Measurements from ENCODE around the gene DSE.

DSE gene

DNA sequence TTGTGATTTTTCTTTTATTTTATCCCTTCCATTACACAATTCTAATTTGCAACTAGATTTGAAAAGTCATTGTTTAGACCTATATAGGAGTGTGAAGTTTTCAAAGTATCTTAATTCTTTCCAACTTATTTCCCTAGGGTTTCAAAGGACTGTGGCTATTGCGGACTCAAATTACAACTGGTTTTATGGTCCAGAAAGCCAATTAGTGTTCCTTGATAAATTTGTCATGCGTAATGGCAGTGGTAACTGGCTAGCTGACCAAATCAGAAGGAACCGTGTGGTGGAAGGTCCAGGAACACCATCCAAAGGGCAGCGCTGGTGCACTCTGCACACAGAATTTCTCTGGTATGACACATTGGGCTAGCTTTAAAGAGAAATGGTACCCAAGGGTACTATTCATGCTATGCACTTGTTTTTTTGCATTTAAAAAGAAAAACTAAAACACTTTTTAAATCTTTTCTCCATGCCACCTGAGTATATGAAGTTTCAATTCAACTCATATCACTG lies 62.5 kb downstream of the DSE start:
- no peak overlapping the region for H3K4me3 ChIP-seq (ENCODE audit: low read depth, low read length)
- H3K9me3 ChIP-seq (ENCODE audit: control insufficient read depth, insufficient read depth, low read depth, low read length): no peaks in the 10 kb centered on the region
- H3K36me3 ChIP-seq (ENCODE audit: control insufficient read depth, insufficient read depth, low read length): peaks cover 16% of the 10 kb centered on the region
- H3K27me3 ChIP-seq (ENCODE audit: control insufficient read depth, insufficient read depth, low read length): no peaks in the 10 kb centered on the region
- no peak overlapping the region for H3K9ac ChIP-seq (ENCODE audit: low read length)
- H3K27ac ChIP-seq (ENCODE audit: low read depth, low read length): no peak overlapping the region
- H3K4me1 ChIP-seq (ENCODE audit: control insufficient read depth, insufficient read depth, low read length): peaks cover 18% of the 10 kb centered on the region

DNA sequence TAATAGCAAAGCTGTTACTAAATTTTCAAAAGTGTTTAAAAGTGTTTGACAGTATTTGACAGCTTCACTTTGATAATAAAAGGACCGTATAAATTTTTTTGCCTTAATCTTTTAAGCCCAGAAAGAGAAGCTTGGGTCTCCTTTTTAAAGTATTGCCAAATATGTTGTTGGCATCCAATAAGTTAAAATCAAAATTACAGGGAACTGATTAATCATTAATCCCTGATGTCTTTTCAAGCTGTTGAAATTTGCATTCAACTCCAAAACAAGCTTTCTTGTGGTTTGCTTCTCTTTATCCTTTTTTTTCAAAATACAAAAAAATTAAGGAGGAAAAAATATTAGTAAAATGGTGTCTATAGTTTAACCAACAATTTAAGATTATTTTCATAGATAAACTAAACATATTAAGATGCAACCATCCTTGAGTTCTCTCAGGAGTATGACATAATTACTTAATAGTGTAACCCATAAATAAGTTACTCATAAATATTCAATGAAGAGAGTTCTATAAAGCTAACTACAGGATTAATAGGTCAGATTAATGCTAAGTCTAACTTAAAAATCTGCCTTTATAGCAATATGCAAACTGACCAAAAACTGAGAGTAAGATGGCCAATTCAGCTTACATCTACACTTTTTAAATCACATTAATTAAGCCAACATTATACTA lies 63.4 kb downstream of the DSE start:
- H3K27me3 ChIP-seq (ENCODE audit: control insufficient read depth, insufficient read depth, low read length): no peaks in the 10 kb centered on the region
- H3K4me1 ChIP-seq (ENCODE audit: control insufficient read depth, insufficient read depth, low read length): peaks cover 18% of the 10 kb centered on the region
- H3K36me3 ChIP-seq (ENCODE audit: control insufficient read depth, insufficient read depth, low read length): peaks cover 16% of the 10 kb centered on the region
- H3K9ac ChIP-seq (ENCODE audit: low read length): no peak overlapping the region
- H3K4me3 ChIP-seq (ENCODE audit: low read depth, low read length): no peak overlapping the region
- H3K27ac ChIP-seq (ENCODE audit: low read depth, low read length): no peak overlapping the region
- no peaks in the 10 kb centered on the region for H3K9me3 ChIP-seq (ENCODE audit: control insufficient read depth, insufficient read depth, low read depth, low read length)

DNA sequence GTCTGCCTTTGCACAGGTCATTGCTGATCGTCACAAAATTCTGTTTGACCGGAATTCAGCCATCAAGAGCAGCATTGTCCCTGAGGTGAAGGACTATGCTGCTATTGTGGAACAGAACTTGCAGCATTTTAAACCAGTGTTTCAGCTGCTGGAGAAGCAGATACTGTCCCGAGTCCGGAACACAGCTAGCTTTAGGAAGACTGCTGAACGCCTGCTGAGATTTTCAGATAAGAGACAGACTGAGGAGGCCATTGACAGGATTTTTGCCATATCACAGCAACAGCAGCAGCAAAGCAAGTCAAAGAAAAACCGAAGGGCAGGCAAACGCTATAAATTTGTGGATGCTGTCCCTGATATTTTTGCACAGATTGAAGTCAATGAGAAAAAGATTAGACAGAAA lies 65.8 kb downstream of the DSE start:
- Histone ChIP-seq H3K9ac (ENCODE audit: low read length) (no peak overlapping the region), H3K4me1 (ENCODE audit: control insufficient read depth, insufficient read depth, low read length) (peaks cover 18% of the 10 kb centered on the region), H3K4me3 (ENCODE audit: low read depth, low read length) (no peak overlapping the region), H3K27ac (ENCODE audit: low read depth, low read length) (no peak overlapping the region), H3K27me3 (ENCODE audit: control insufficient read depth, insufficient read depth, low read length) (no peaks in the 10 kb centered on the region), H3K36me3 (ENCODE audit: control insufficient read depth, insufficient read depth, low read length) (peaks cover 13% of the 10 kb centered on the region), H3K9me3 (ENCODE audit: control insufficient read depth, insufficient read depth, low read depth, low read length) (no peaks in the 10 kb centered on the region)

DNA sequence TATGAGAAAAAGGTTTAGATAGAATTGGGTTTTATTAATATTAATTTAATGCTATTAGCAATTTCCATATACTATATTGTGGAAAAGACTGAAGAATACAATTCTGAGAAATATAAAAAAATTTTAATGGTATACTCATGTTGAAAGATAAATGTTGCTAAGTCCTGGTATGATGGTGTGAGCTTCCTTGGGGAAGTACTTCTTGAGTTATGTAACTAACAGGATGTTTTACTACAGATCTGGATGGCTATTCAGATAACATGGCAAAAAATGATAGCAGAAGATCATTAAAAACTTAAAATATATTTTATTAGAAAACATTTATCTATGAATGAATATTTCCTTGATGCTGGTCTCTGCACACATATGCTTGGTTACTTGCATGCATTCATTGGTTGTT lies 66.9 kb downstream of the DSE start:
- H3K4me1 ChIP-seq (ENCODE audit: control insufficient read depth, insufficient read depth, low read length): peaks cover 8% of the 10 kb centered on the region
- no peaks in the 10 kb centered on the region for H3K9me3 ChIP-seq (ENCODE audit: control insufficient read depth, insufficient read depth, low read depth, low read length)
- peaks cover 13% of the 10 kb centered on the region for H3K36me3 ChIP-seq (ENCODE audit: control insufficient read depth, insufficient read depth, low read length)
- H3K9ac ChIP-seq (ENCODE audit: low read length): no peak overlapping the region
- H3K27me3 ChIP-seq (ENCODE audit: control insufficient read depth, insufficient read depth, low read length): no peaks in the 10 kb centered on the region
- no peak overlapping the region for H3K27ac ChIP-seq (ENCODE audit: low read depth, low read length)
- H3K4me3 ChIP-seq (ENCODE audit: low read depth, low read length): no peak overlapping the region

DNA sequence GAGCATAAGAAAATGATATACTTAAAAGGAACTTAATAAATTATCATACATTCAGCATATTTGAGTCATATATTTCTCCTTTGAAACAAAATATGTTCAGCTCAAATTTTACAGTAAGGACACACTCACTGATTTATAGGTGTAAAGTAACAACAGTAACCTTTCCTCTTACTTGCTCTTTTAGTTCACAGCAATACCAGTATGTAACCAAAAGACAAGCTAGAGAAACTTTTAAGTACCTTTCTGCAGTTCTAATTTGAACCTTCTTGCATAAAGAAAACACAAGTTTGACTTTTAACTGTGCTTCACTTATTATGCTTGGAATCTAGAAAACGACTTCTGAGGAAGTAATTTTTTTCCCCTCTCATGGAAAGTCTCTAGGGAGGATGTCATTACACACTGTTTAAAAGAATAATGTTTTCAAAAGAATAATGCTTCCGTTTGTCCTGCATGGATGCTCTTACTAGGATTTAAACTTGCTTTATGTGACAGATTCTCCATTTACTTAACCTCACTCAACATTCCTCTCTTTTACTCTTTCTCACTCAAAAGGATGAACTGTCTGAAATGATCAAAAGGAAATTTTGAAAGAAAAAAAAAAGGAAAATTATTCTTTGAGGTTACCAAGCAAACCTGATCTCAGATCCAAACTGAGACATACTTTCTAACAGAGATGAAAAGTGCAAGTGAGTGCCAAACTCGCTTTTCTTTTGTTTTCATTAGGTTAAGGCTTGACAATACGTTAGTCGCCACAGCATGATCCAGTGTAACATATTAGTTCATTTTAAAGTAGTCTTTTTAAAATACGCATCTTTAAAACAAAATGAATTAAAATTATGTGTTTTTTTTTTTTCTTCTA lies 68.1 kb downstream of the DSE start:
- Histone ChIP-seq H3K9me3 (ENCODE audit: control insufficient read depth, insufficient read depth, low read depth, low read length) (no peaks in the 10 kb centered on the region), H3K4me3 (ENCODE audit: low read depth, low read length) (no peak overlapping the region), H3K27ac (ENCODE audit: low read depth, low read length) (no peak overlapping the region), H3K27me3 (ENCODE audit: control insufficient read depth, insufficient read depth, low read length) (no peaks in the 10 kb centered on the region), H3K9ac (ENCODE audit: low read length) (no peak overlapping the region), H3K4me1 (ENCODE audit: control insufficient read depth, insufficient read depth, low read length) (no peaks in the 10 kb centered on the region; the same call in 1 of the 2 replicates), H3K36me3 (ENCODE audit: control insufficient read depth, insufficient read depth, low read length) (peaks cover 13% of the 10 kb centered on the region)

DNA sequence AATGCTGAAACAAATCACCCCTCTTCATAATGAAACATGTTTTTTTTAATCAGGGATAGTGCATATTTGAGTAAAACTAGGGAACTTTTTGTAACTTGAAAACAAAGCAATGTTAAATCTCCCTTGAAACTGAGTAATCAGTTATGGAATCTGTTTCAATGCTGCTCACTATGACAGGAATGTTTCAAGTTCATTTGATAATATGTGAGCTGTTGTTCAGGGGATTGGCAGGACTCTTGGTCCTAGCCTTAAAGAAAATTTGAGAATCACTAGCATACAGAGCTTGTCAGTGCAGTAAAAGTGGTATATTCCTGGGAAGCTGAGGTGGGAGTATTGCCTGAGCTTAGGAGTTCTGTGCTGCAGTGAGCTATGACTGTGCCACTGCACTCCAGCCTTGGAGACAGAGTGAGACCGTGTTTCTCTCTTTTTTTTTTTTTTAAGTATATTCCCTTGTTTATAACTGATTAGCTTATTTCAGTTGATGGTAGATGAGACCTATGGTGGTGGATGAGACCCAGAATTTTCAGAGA lies 68.8 kb downstream of the DSE start:
- Histone ChIP-seq H3K36me3 (ENCODE audit: control insufficient read depth, insufficient read depth, low read length) (peaks cover 11% of the 10 kb centered on the region), H3K9me3 (ENCODE audit: control insufficient read depth, insufficient read depth, low read depth, low read length) (no peaks in the 10 kb centered on the region), H3K27me3 (ENCODE audit: control insufficient read depth, insufficient read depth, low read length) (no peaks in the 10 kb centered on the region), H3K4me3 (ENCODE audit: low read depth, low read length) (no peak overlapping the region), H3K9ac (ENCODE audit: low read length) (no peak overlapping the region), H3K4me1 (ENCODE audit: control insufficient read depth, insufficient read depth, low read length) (no peaks in the 10 kb centered on the region; the same call in 1 of the 2 replicates), H3K27ac (ENCODE audit: low read depth, low read length) (no peak overlapping the region)

DNA sequence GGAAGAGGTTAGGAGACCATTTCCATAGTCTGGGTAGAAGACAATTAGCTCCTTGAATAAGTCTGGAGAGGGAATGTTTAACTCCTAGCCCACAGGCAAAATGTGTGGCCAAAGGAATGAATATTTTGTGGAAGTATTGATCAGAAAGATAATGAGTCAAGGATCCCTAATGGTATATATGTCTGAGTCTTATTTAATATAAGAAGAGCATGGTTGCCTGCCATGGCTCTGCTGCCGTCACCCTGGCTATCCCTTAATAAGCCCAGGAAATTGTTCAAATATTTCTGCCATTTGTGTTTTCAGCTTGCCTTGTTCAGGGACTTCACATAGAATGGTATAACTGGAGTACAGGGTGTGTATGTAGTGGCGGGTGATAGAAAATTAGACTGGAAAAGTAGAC lies 72.4 kb downstream of the DSE start:
- no peak overlapping the region for H3K9ac ChIP-seq (ENCODE audit: low read length)
- H3K27me3 ChIP-seq (ENCODE audit: control insufficient read depth, insufficient read depth, low read length): no peaks in the 10 kb centered on the region
- no peak overlapping the region for H3K27ac ChIP-seq (ENCODE audit: low read depth, low read length)
- no peaks in the 10 kb centered on the region for H3K9me3 ChIP-seq (ENCODE audit: control insufficient read depth, insufficient read depth, low read depth, low read length)
- no peak overlapping the region for H3K4me3 ChIP-seq (ENCODE audit: low read depth, low read length)
- no peaks in the 10 kb centered on the region for H3K36me3 ChIP-seq (ENCODE audit: control insufficient read depth, insufficient read depth, low read length)
- no peaks in the 10 kb centered on the region; the same call in 1 of the 2 replicates for H3K4me1 ChIP-seq (ENCODE audit: control insufficient read depth, insufficient read depth, low read length)

DNA sequence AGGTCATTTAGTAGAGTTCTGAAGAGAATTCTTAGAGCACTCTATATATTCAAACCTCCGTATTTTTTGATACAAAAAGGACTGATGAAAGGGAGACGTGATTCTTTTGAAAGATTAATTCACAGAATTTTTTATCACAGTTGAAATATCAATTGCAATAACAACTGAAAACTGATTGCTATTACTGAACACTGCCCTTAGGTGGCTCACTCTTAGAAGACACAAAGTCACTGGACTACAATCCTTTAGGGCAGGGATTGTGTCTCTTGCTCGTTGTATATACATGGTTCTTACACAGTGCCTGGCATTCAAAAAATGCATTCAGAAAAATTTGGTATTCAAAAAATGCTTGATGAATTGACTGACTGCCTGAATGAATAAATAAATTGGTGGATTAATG lies 73.3 kb downstream of the DSE start:
- no peaks in the 10 kb centered on the region for H3K36me3 ChIP-seq (ENCODE audit: control insufficient read depth, insufficient read depth, low read length)
- H3K27ac ChIP-seq (ENCODE audit: low read depth, low read length): no peak overlapping the region
- H3K9ac ChIP-seq (ENCODE audit: low read length): no peak overlapping the region
- H3K4me1 ChIP-seq (ENCODE audit: control insufficient read depth, insufficient read depth, low read length): no peaks in the 10 kb centered on the region
- H3K4me3 ChIP-seq (ENCODE audit: low read depth, low read length): no peak overlapping the region
- no peaks in the 10 kb centered on the region for H3K27me3 ChIP-seq (ENCODE audit: control insufficient read depth, insufficient read depth, low read length)
- H3K9me3 ChIP-seq (ENCODE audit: control insufficient read depth, insufficient read depth, low read depth, low read length): no peaks in the 10 kb centered on the region

DNA sequence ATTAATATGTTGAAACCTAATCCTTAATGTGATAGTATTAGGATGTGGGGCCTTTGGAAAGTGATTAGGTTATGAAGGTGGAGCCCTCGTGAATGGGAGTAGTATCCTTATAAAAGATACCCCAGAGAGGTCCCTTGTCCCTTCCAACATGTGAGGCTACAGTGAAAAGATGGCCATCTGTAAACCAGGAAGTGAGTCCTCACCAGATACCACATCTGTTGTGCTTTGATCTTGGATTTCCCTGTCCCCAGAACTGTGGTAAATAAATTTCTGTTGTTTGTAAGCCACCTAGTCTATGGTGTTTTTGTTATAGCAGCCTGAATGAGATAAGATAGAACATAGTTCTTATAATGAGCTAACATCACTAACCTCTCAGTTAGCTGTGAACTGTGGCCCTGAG lies 73.8 kb downstream of the DSE start:
- Histone ChIP-seq H3K9me3 (ENCODE audit: control insufficient read depth, insufficient read depth, low read depth, low read length) (no peaks in the 10 kb centered on the region), H3K4me3 (ENCODE audit: low read depth, low read length) (no peak overlapping the region), H3K36me3 (ENCODE audit: control insufficient read depth, insufficient read depth, low read length) (no peaks in the 10 kb centered on the region), H3K9ac (ENCODE audit: low read length) (no peak overlapping the region), H3K27ac (ENCODE audit: low read depth, low read length) (no peak overlapping the region), H3K4me1 (ENCODE audit: control insufficient read depth, insufficient read depth, low read length) (no peaks in the 10 kb centered on the region), H3K27me3 (ENCODE audit: control insufficient read depth, insufficient read depth, low read length) (no peaks in the 10 kb centered on the region)

DNA sequence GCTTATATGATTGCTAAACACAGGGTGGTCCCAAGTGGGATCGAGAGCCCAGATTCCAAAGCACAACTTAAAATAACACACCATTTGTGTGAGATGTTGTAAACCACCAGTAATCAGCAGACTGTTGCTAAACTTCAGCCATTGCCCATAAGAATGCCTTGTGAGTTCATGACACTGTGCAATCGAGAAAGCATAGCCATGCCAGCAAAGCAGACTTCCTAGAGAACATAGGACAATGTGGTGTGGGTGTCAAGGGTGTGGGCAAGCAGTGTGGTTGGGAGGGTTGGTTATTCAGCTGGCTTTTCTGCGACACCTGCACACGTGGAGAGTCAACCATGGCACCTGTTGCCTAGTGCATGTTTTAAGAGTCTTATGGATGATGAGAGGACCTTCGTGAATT lies 74.4 kb downstream of the DSE start:
- H3K9me3 ChIP-seq (ENCODE audit: control insufficient read depth, insufficient read depth, low read depth, low read length): no peaks in the 10 kb centered on the region
- H3K9ac ChIP-seq (ENCODE audit: low read length): no peak overlapping the region
- H3K36me3 ChIP-seq (ENCODE audit: control insufficient read depth, insufficient read depth, low read length): no peaks in the 10 kb centered on the region
- no peak overlapping the region for H3K27ac ChIP-seq (ENCODE audit: low read depth, low read length)
- no peaks in the 10 kb centered on the region for H3K4me1 ChIP-seq (ENCODE audit: control insufficient read depth, insufficient read depth, low read length)
- H3K4me3 ChIP-seq (ENCODE audit: low read depth, low read length): no peak overlapping the region
- H3K27me3 ChIP-seq (ENCODE audit: control insufficient read depth, insufficient read depth, low read length): no peaks in the 10 kb centered on the region

DNA sequence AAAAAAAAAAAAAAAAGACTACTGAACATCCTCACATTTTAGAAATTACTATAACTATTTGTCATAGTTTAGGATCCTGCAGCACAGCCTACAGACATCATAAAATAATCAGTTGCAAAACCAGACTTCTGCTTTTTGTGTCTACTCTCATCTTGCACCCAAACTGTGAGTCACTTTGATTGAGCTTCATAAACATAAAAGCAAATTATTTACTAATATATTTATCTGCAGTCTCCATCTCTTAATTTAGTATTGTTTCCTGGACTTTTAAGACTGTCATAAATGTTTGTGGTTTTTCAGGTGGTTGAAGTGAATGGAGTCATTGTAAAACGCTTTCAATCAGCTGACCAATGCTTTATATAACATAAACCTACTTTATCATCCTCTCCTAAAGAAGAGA lies 75.7 kb downstream of the DSE start:
- no peaks in the 10 kb centered on the region for H3K27me3 ChIP-seq (ENCODE audit: control insufficient read depth, insufficient read depth, low read length)
- H3K9ac ChIP-seq (ENCODE audit: low read length): no peak overlapping the region
- H3K9me3 ChIP-seq (ENCODE audit: control insufficient read depth, insufficient read depth, low read depth, low read length): no peaks in the 10 kb centered on the region
- no peaks in the 10 kb centered on the region for H3K36me3 ChIP-seq (ENCODE audit: control insufficient read depth, insufficient read depth, low read length)
- no peaks in the 10 kb centered on the region for H3K4me1 ChIP-seq (ENCODE audit: control insufficient read depth, insufficient read depth, low read length)
- no peak overlapping the region for H3K27ac ChIP-seq (ENCODE audit: low read depth, low read length)
- no peak overlapping the region for H3K4me3 ChIP-seq (ENCODE audit: low read depth, low read length)
